ENCODE results near the gene DTNB.

DNA sequence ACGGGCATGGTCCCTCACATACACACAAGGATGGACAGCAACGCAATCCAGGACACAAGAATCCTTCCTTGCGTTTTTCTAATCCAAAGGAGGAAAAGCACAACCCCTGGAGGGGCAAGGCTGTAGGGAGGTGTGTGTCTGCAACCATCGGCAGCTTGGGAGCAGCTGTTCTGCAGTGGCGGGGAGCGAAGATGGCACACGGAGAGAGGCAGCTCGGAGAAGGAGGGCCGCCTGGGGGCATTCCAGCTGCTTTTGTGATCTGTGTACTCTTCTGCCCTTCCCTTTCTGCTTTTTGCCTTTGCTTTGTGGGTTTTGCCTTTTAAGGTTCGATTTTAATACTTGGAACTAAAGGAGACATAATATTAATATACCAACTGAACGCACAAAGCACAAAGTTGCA, 194.6 kb downstream of the DTNB start:
- no peak for TF ChIP-seq CTCF (conservative IDR thresholded peaks at IDR 0.05)
- TF ChIP-seq ZFX (IDR thresholded peaks at IDR 0.05): no peak

Data from C4-2B (cell line).